Activated CD4-positive, alpha-beta memory T cell treated with anti-CD3 and anti-CD28 coated beads, Interleukin-2, amount 10 ng/mL, durations not matched to agents 7 days and 5 days (primary cell): ENCODE results near the gene SV2C. TPM values are rescaled to one million over a fixed set of nuclear protein-coding genes. Genes with fewer than 3 reads are reported as not detected.
A peak's percentile ranks its signal among the peaks of the same experiment; 100 is the strongest.

Experiments
- CTCF ChIA-PET: fragments of 350-600 bp; sonication (Branson Sonifier 250); formaldehyde crosslinking; loops from one replicate; lab custom pipeline; 2021; ENCODE audit warnings: antibody characterized with exemption, inconsistent platforms; lab: Charles Lee
- POLR2A ChIA-PET: fragments of 350-600 bp; sonication (Branson Sonifier 250); formaldehyde crosslinking; loops from one replicate; lab custom pipeline; 2021; ENCODE audit warnings: antibody characterized with exemption; lab: Charles Lee
- DNase-seq: peaks from one replicate; pipeline ENCODE4 v3.0.0-alpha.2; 2020
- H3K27ac Mint-ChIP-seq: one replicate; pipeline ENCODE4 v1.8.0; 2021; ENCODE audit warnings: mild to moderate bottlenecking, mixed read lengths
- H3K27me3 Mint-ChIP-seq: one replicate; pipeline ENCODE4 v1.8.0; 2021; ENCODE audit warnings: mixed read lengths
- H3K36me3 Mint-ChIP-seq: one replicate; pipeline ENCODE4 v1.8.0; 2021; ENCODE audit warnings: low read depth, mixed read lengths
- H3K4me1 Mint-ChIP-seq: one replicate; pipeline ENCODE4 v1.8.0; 2021; ENCODE audit warnings: mixed read lengths
- H3K4me3 Mint-ChIP-seq: one replicate; pipeline ENCODE4 v1.8.0; 2021; ENCODE audit warnings: mild to moderate bottlenecking, mixed read lengths
- H3K9me3 Mint-ChIP-seq: one replicate; pipeline ENCODE4 v1.8.0; 2021; ENCODE audit warnings: mixed read lengths
- total RNA-seq, 2 experiments: library from RNA; stranded (reverse); gene quantifications; one replicate each; pipeline ENCODE4 v1.2.3, GENCODE V29; 2021

Gene SV2C
- total RNA-seq, 2 experiments from 2014 or later, result 0.28 to 0.33 TPM

DNA sequence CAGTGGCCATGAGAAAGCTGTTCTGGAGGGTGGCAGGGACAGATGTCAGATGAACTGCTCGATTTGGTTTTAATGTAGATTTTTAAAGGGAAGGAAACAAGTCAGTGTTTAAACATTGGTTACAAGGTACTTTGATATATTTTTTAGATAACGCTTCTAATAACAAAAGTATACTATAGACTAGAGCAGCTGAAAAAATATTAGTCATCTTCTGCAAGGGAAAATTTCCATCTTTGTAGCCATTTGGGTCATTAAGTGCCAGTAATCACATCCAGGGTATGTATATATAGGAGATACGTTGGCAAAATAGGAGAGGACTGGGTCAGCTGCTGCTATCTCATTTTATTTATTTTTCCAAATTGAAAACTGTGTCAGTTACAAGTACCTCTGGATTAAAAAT, 69.0 kb downstream of the SV2C start:
- ChIA-PET CTCF (no interaction called here), POLR2A (no interaction called here)
- H3K36me3 Mint-ChIP-seq, result no peaks in the 10 kb centered on the region
- no peak for DNase-seq
- no peak overlapping the region for H3K4me3 Mint-ChIP-seq
- H3K4me1 Mint-ChIP-seq, result peaks cover 4% of the 10 kb centered on the region
- no peaks in the 10 kb centered on the region for H3K9me3 Mint-ChIP-seq
- no peak overlapping the region for H3K27ac Mint-ChIP-seq
- peaks cover 3% of the 10 kb centered on the region for H3K27me3 Mint-ChIP-seq

DNA sequence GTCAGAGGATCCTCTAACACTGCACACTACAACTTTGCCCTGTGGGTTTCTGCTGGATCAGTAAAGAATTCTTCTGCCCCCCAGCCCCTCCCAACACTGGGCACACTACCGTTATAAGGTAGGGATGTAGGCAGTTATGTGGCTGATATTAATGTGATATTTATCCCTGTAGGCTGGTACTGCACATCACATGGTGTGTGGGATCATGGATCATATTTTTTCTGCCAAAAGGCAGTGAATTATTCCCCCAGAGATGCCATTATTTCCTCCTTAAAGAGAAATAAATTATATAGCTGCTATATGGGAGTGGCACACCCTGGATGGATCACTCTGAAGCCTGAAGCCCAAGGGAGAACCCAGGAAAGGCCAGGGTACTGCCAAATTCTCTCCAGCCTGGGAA, 69.5 kb downstream of the SV2C start:
- Mint-ChIP-seq H3K9me3 (no peaks in the 10 kb centered on the region), H3K27me3 (peaks cover 3% of the 10 kb centered on the region), H3K4me3 (no peak overlapping the region), H3K36me3 (no peaks in the 10 kb centered on the region), H3K4me1 (peaks cover 4% of the 10 kb centered on the region), H3K27ac (no peak overlapping the region)
- ChIA-PET POLR2A (no interaction called here), CTCF (interaction anchor here (1.0 kb wide), 1 partner anchor 11 kb away, joined by 3 read pairs; no protein-coding TSS in a partner anchor)
- DNase-seq, result no peak

DNA sequence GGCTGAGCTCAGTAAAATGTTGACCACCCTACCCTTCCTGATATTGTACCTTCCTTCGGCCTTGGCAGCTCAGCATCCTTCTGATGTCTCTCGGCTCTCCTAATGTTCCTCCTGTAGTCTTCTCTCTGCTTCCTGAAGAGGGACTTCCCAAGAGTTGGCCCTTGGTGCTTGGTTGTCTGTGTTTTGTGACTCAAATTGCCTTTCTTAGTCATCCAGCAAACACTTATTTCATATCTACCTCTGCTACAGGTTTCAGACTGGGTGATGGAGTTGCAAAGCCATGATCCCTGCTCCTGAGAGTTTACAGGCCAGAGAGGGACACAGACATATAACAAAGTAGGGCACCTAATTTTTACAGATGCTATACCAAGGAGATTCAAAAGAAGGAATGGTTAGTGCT, 70.1 kb downstream of the SV2C start:
- H3K4me1 Mint-ChIP-seq, result peaks cover 4% of the 10 kb centered on the region
- no peaks in the 10 kb centered on the region for H3K9me3 Mint-ChIP-seq
- H3K4me3 Mint-ChIP-seq, result no peak overlapping the region
- no peak overlapping the region for H3K27ac Mint-ChIP-seq
- peaks cover 3% of the 10 kb centered on the region for H3K27me3 Mint-ChIP-seq
- POLR2A ChIA-PET, result no interaction called here
- H3K36me3 Mint-ChIP-seq, result no peaks in the 10 kb centered on the region
- CTCF ChIA-PET, result interaction anchor here (1.0 kb wide), 1 partner anchor 11 kb away, joined by 3 read pairs; no protein-coding TSS in a partner anchor
- DNase-seq, result no peak

DNA sequence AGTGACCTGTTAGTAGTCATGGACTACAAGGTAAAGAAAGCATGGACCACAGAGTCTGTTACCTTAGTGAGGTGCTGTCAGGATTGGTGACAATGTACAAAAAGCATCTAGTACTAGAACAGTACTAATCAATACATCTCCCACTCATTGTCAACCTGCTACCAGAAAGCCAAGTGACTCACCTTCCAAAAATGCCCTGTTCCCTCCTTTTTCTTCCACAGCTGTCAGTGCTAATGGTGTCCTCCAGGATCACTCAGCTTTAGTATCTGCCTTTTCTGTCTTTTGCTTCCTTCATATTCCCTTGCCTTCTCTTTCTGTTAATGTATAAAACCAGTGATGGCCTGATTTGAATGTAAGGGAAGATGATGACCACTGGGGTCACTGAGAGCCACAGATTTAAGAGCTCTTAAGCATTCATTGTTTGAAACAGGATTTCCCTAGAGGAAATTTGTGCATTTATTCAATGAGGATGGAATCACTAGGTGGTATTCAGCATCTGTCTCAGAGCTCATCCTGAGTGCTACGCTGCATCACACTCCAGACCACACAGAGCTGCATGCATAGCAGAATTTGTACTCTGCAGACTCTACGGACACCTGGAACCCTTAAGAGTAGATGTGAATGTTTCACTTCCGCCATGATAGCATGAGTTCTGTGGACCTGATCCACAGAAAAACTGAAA, 71.0 kb downstream of the SV2C start:
- H3K27ac Mint-ChIP-seq, result no peak overlapping the region
- POLR2A ChIA-PET, result no interaction called here
- H3K9me3 Mint-ChIP-seq, result no peaks in the 10 kb centered on the region
- no peak for DNase-seq
- H3K4me1 Mint-ChIP-seq, result peaks cover 4% of the 10 kb centered on the region
- H3K27me3 Mint-ChIP-seq, result peaks cover 3% of the 10 kb centered on the region
- CTCF ChIA-PET, result no interaction called here
- no peaks in the 10 kb centered on the region for H3K36me3 Mint-ChIP-seq
- no peak overlapping the region for H3K4me3 Mint-ChIP-seq

DNA sequence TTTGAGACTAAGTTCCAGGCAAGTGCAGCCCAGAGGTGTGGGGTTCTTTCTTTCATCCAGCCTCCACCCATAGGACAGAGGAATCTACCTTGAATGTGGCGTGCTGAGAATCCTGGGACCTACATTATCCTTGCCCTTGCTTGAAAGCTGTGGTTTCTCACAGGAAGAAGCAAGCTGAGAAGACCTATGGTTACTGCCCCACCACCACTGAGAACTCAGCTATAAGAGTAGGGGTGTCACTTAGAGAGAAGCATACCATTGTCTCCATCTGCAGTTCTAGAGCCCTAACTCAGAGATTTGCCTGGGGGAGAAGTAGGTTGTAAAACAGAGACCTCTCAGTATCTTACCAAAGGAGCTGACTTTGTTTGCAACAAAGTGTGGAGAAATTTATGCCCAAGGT, 72.4 kb downstream of the SV2C start:
- Mint-ChIP-seq H3K27me3 (peaks cover 3% of the 10 kb centered on the region), H3K27ac (no peak overlapping the region), H3K36me3 (no peaks in the 10 kb centered on the region), H3K4me3 (no peak overlapping the region), H3K9me3 (no peaks in the 10 kb centered on the region), H3K4me1 (peaks cover 4% of the 10 kb centered on the region)
- ChIA-PET POLR2A (no interaction called here), CTCF (interaction anchor here (0.6 to 1.1 kb wide), 4 partner anchors 10 to 704 kb away, joined by 4 to 5 read pairs (median 4); no protein-coding TSS in a partner anchor)
- DNase-seq, result no peak

DNA sequence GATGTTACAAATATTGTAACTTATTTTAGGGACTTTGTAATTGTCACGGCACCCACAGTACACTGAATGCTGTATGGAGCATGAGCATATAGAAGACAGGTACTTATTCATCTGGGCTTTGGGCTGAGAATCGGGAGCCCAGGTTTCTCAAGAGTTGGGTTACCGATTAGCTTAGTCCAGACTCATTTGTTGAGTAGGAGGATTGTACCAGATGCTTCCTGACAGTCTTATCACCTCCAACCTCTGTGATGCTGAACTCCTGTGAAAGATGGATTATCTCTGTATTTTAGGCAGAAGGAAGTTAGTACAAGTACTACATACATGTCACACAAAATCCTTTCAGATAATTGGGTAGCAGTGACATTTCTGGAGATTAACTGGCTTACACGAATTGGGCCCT, 79.2 kb downstream of the SV2C start:
- H3K27ac Mint-ChIP-seq, result no peak overlapping the region
- peaks cover 2% of the 10 kb centered on the region for H3K27me3 Mint-ChIP-seq
- ChIA-PET POLR2A (no interaction called here), CTCF (interaction anchor here (1.0 kb wide), 1 partner anchor 14 kb away, joined by 4 read pairs; no protein-coding TSS in a partner anchor)
- no peak for DNase-seq
- H3K9me3 Mint-ChIP-seq, result no peaks in the 10 kb centered on the region
- H3K4me3 Mint-ChIP-seq, result no peak overlapping the region
- no peaks in the 10 kb centered on the region for H3K36me3 Mint-ChIP-seq
- peaks cover 12% of the 10 kb centered on the region for H3K4me1 Mint-ChIP-seq

DNA sequence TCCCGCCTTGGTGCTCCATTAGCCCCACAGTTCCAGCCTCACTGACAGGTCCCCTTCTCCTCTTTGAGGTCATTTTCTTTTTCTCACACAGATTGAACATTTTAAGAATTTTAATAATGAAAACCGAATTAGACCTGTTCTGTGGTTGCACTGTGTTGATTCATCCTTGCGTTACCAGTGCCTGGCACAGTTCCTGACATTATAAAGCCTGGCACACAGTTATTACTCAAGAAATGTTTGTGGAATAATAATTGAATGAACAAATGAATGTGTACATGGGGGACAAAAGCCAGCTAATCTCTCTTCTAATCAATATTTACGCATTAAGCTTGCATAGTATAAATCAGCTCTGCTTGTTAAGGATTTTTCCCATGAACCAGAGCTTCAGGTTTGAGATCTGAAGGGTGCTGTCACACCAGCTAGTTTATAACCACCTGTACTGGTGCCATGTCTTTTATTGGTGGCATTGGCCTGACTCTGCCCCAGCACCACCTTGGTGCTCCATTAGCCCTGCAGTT, 80.0 kb downstream of the SV2C start:
- no peak overlapping the region for H3K27ac Mint-ChIP-seq
- ChIA-PET CTCF (interaction anchor here (0.6 kb wide), 1 partner anchor 188 kb away, joined by 3 read pairs; no protein-coding TSS in a partner anchor), POLR2A (no interaction called here)
- peaks cover 2% of the 10 kb centered on the region for H3K27me3 Mint-ChIP-seq
- H3K36me3 Mint-ChIP-seq, result no peaks in the 10 kb centered on the region
- no peaks in the 10 kb centered on the region for H3K9me3 Mint-ChIP-seq
- H3K4me3 Mint-ChIP-seq, result no peak overlapping the region
- H3K4me1 Mint-ChIP-seq, result peaks cover 19% of the 10 kb centered on the region
- no peak for DNase-seq

DNA sequence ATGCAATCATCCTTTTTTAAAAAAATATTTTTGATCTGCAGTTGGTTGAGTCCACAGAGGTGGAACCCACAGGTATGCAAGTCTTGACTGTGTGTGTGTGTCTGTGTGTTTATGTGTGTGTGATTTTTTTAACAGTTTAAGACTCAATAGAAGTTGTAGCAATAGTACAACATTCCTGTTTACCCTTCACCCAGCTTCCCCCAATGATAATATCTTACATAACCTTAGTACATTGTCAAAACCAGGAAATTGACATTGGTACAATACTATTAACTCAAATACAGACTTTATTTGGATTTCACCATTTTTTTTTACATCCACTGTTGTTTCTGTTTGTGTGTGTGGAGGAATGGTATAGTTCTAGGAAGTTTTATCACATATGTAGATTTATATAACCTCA, 81.8 kb downstream of the SV2C start:
- peaks cover 21% of the 10 kb centered on the region for H3K4me1 Mint-ChIP-seq
- CTCF ChIA-PET, result interaction anchor here (4.1 kb wide), 1 partner anchor 10 kb away, joined by 36 read pairs; no protein-coding TSS in a partner anchor
- H3K9me3 Mint-ChIP-seq, result no peaks in the 10 kb centered on the region
- H3K36me3 Mint-ChIP-seq, result no peaks in the 10 kb centered on the region
- H3K4me3 Mint-ChIP-seq, result no peak overlapping the region
- no peak for DNase-seq
- H3K27ac Mint-ChIP-seq, result no peak overlapping the region
- peaks cover 6% of the 10 kb centered on the region for H3K27me3 Mint-ChIP-seq
- POLR2A ChIA-PET, result interaction anchor here (2.5 kb wide), 1 partner anchor 16 kb away, joined by 8 read pairs; no protein-coding TSS in a partner anchor

DNA sequence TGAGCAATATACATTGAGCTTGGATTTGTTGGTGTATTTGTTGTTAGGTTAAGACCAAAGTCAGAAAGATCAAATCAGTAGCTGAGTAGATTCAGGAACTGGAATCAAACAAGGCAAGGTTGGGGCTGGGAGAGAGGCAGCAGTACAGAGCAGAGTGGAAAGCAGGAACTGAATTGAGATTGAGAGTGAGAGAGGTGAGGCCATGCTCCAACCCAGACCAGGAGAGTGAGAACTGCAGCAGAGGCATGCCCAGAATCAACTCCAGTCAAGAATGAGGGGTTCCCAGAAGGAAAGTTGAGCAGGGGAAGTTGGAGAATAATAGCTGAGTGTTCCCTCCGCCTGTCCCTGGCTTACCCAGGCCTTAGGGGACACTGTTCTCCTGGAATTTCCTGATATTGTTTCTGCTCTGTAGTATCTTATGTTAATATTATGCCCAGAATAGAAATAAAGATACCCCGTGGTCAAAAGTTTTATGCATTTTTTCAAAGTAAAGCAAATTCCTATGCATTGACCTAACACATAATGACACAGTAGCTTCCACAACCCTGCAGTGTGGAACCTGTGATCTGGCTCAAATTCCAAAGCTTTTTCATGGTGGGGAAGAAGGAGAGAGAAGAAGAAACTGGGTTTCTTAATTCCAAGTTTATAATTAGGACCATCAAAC, 82.7 kb downstream of the SV2C start:
- POLR2A ChIA-PET, result interaction anchor here (1.5 to 2.5 kb wide), 2 partner anchors 10 to 15 kb away, joined by 8 read pairs; no protein-coding TSS in a partner anchor
- CTCF ChIA-PET, result interaction anchor here (4.1 kb wide), 1 partner anchor 9 kb away, joined by 36 read pairs; no protein-coding TSS in a partner anchor
- Mint-ChIP-seq H3K4me1 (peaks cover 21% of the 10 kb centered on the region), H3K4me3 (no peak overlapping the region), H3K27ac (no peak overlapping the region), H3K36me3 (no peaks in the 10 kb centered on the region), H3K9me3 (no peaks in the 10 kb centered on the region), H3K27me3 (peaks cover 6% of the 10 kb centered on the region)
- DNase-seq, result no peak

DNA sequence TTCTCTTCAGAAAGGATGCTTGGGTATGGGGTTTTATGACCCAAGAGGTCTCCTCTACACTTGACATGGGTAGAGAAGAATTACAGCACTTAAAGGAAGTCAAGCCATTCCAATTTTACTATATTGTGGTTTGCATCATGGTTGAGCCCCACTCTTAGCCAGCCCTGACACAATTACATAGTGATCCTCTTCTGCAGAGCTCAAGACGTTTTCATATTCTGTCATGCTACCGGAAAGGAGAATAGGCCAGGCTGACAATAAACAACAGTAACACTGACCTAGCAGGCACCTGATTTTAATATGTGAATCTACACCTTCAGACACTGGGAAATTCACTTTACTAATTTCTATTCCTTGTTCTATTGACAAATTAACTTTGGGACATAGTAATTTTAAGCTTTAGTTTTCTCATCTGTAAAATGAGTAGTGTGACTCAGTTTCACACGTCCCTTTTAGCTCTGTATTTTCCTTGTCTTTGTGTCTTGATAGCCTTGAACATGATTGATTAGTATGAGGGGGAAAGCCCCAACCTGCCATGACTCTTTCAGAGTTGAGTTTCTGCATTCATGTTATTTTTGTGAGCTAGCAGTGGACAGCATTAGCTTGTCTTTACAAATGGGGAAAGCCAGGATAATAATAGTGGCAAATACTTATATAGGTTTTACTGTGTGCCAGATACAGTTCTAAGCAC, 83.8 kb downstream of the SV2C start:
- H3K27ac Mint-ChIP-seq, result peak overlapping the region; percentile 2

DNA sequence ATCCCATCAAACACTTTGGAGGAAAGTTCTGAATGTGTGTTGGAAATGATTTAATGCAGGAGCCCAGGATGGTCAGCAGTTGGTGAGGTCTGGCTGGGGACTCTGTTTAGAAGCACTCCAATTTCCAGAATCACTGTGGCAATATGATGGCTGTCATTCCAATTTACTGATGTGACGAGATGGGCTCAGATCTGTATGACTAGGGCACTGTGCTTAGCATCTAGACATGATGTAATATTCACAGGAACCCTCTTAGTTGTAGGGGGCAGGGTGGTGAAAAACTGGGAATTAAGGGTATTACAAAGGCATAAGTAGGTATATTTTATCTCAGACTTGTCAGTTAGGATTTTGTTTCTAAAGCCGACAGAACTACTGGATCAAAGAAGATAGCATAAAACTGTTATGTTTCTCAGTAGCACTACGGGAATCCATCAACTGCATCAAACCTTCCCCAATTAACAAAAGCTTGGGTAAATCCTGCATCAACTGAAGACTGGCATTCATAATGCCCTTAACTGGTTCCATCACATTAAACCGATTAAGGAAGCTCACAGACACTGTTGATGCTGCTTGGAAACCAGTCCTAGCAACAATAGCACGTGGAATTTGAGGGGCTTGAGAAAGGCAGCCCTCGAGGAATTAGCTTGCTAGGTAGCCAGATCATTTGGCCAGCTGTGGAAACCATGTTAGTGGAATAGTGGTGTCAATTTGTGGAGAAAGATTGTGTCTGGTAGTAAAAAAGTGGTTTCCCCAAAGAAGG, 86.1 kb downstream of the SV2C start:
- Mint-ChIP-seq H3K27ac (no peak overlapping the region), H3K27me3 (peaks cover 6% of the 10 kb centered on the region), H3K4me1 (peaks cover 21% of the 10 kb centered on the region), H3K4me3 (no peak overlapping the region), H3K36me3 (no peaks in the 10 kb centered on the region), H3K9me3 (no peaks in the 10 kb centered on the region)
- ChIA-PET CTCF (no interaction called here), POLR2A (no interaction called here)
- no peak for DNase-seq

More for the DNA sequence above, 83.8 kb downstream of the SV2C start:
- Mint-ChIP-seq H3K4me3 (no peak overlapping the region), H3K9me3 (no peaks in the 10 kb centered on the region), H3K27me3 (peaks cover 6% of the 10 kb centered on the region), H3K4me1 (peaks cover 21% of the 10 kb centered on the region), H3K36me3 (no peaks in the 10 kb centered on the region)
- ChIA-PET CTCF (interaction anchor here (0.8 to 4.1 kb wide), 2 partner anchors 8 to 20 kb away, joined by 3 to 36 read pairs; no protein-coding TSS in a partner anchor), POLR2A (interaction anchor here (1.5 to 2.5 kb wide), 2 partner anchors 9 to 14 kb away, joined by 8 read pairs; no protein-coding TSS in a partner anchor)
- no peak for DNase-seq

DNA sequence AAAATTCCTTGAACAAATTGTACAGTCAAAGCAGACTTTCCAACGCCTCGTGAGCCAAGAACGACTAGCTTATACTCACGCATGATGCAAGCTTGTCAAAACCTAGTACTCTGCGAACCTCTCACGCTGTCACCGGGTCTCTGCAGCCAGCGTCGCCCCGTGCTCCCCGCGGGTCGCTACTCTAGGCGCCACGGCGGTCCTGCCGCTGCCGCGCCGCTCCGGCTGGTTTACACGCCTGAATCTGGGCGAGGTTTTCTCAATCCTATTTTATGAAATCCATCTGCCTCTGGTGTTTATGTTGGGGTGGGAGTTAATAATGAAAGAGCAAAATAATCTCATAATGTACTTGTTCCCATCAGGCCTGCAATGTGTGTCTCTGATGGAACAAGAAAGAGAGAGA, 90.9 kb downstream of the SV2C start:
- Mint-ChIP-seq H3K4me1 (peaks cover 34% of the 10 kb centered on the region), H3K9me3 (no peaks in the 10 kb centered on the region), H3K36me3 (peaks cover 3% of the 10 kb centered on the region), H3K27ac (no peak overlapping the region), H3K27me3 (no peaks in the 10 kb centered on the region), H3K4me3 (no peak overlapping the region)
- DNase-seq, result no peak
- ChIA-PET CTCF (interaction anchor here (1.1 to 3.8 kb wide), 11 partner anchors 8 to 636 kb away, joined by 3 to 42 read pairs (median 13); no protein-coding TSS in a partner anchor), POLR2A (interaction anchor here (1.2 to 1.4 kb wide), 3 partner anchors 28 to 456 kb away, joined by 3 to 4 read pairs (median 3); no protein-coding TSS in a partner anchor)
